Activated naive CD4-positive, alpha-beta T cell treated with Interleukin-2 at 50 U/mL for 16 hours (primary cell): ENCODE data around the gene GYS1.

Source experiments
- DNase-seq: peaks from one replicate; pipeline ENCODE4 v3.0.0-alpha.2; 2020

GYS1 gene

GRCh38 chr19:48962849-48963165 is 30.3 kb downstream of the GYS1 start:
- DNase-seq: no peak

DNA sequence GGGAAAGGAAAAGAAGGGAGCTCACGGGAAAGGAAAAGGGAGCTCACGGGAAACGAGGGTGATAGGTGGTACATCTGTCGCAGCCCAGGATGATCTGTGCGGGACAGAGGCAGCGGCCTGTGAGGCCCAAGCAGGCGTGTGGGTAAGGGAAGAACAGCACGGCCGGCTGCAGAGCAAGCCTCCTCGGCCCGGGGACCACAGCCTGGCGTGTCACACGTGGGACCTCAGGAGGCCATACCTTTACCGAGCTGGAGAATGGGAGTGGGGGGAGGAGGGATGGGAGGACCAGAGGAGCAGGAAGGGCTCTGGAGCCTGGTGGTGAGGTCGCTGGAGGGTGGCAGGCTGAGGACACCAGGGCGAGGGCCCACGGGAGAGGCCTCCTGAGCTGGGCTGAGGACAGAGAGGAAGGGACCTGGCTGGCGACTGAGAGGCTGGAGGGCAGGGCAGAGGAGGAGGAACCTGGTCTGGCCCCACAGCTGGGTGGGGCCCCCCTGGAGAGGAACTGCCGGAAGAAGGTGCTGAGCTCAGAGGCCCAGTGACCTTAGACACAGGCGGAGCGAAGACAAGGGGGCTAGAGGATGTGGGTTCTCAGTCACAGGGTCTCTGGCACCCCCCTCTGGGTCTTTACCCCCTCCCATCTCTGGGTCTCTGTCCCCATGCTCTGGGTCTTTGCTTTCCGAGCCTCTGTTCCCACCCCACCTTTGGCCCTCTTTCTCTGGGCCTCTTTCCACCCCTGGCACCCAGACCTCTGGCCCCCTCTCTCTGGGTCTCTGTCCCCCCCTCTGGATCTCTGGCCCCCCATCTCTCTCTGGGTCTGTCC is 30.9 kb downstream of the GYS1 start:
- peak; percentile 53 for DNase-seq

GRCh38 chr19:48961673-48962028 is 31.5 kb downstream of the GYS1 start:
- DNase-seq: no peak

- DNase-seq: no peak
Observed at GRCh38 chr19:48961051-48961649, 32.0 kb downstream of the GYS1 start.

GRCh38 chr19:48959341-48960239 is 33.5 kb downstream of the GYS1 start:
- no peak for DNase-seq

GRCh38 chr19:48958006-48958405 is 35.1 kb downstream of the GYS1 start:
- no peak for DNase-seq

GRCh38 chr19:48955308-48955958 is 37.7 kb downstream of the GYS1 start:
- no peak for DNase-seq

DNA sequence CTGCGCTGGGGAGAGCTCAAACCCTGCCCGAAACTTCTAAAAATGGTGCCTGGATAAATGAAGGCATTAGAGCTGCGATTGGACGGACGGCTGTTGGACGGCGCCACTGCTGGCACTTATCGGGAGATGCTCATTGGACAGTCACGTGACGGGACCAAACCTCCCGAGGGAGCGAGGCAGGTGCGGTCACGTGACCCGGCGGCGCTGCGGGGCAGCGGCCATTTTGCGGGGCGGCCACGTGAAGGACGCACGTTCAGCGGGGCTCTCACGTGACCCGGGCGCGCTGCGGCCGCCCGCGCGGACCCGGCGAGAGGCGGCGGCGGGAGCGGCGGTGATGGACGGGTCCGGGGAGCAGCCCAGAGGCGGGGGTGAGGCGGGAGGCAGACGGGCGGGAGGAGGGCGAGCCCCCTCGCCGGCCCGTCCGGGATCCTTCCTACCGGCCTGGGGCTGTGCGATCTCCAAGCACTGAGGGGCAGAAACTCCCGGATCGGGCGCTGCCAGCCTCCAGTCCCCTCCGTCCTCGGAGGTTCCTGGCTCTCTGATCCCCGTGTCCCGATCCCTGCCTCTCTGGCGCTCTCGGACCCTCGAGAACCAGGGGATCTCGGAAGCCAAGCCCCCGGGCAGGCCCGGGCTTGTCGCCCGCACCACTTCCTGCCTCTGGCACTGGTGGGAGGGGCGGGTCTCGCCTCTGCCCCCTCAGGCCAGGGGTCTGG is 38.4 kb downstream of the GYS1 start, which contains the start of gene BAX:
Gene BAX, plus strand, starts transcription at position 281 of the 713 bp plus-strand sequence. Its CDS starts 54 bp downstream, at position 335.
- peak; percentile 94 for DNase-seq

DNA sequence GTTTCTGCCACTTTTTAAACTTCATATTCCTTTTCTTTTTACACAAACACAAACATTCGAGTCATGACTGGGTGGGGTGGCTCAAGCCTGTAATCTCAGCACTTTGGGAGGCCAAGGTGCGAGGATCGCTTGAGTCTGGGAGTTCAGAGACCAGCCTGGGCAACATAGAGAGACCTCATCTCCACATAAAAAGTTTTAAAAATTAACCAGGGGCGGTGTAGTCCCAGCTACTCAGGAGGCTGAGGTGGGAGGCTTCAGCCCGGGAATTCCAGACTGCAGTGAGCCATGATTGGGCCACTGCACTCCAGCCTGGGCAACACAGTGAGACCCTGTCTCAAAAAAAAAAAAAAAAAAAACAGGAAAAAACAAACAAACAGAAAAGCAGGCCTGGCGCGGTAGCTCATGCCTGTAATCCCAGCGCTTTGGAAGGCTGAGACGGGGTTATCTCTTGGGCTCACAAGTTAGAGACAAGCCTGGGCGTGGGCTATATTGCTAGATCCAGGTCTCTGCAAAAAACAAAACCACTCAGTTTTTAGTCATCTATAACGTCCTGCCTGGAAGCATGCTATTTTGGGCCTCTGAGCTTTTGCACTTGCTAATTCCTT is 39.0 kb downstream of the GYS1 start:
- DNase-seq: no peak

DNA sequence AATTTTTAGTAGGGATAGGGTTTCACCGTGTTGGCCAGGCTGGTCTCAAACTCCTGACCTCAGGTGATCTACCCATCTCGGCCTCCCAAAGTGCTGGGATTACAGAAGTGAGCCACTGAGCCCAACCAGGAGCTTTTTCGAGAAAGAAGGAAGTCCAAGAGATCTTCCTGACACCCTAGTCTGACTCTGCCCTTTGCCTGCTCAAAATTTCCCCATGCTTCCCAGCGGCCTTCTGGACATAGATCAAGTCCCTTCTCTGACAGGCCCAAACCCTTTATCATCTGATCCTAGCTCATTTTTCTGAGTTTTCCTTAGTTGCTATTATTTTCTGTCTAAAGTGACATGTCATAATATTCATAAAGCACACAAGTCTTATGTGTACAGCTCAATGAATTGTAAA is 40.0 kb downstream of the GYS1 start:
- DNase-seq: no peak

- DNase-seq: no peak
Observed at GRCh38 chr19:48950830-48951519, 42.1 kb downstream of the GYS1 start.

GRCh38 chr19:48950159-48950558 is 43.0 kb downstream of the GYS1 start:
- no peak for DNase-seq

- no peak for DNase-seq
Observed at GRCh38 chr19:48947258-48947542, 45.9 kb downstream of the GYS1 start.

DNA sequence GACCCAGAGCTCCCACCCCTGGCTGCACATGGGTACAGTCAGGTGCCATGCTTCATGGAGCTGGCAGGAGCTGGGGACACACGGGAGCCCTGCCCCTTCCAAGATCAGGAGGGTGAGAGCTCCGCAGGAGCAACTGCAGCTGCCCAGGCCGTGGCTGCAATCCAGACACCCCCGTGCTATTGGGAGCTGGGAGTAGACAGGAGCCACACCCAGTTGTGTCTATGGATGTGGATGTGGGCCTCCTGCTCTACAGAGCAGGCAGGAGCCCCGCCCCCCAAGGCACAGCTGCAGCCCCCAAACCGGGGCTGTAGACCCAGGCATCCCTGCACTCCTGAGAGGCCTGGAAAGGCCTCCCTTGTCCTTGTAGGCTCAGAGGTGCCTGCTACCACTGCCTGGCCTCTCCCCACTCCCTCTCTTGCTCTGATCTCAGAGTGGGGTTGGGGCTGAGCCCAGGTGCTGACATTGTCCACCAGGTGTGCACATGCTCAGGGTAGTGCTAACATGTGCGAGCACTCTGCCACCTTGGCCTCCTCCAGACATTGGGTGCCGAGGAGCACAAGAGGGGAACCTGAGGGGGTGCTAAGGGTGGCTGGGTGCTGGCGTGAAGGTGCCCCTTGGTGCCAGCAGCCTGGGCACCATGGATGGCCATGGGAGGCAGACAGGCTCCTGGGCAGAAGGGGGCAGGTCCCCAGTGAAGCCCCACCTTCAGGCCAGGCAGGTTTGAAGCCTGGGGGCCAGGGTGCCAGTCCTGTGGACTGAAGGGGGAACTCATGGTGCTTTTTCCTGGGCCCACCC is 46.4 kb downstream of the GYS1 start:
- no peak for DNase-seq

- no peak for DNase-seq
Observed at GRCh38 chr19:48945817-48946216, 47.3 kb downstream of the GYS1 start.

DNA sequence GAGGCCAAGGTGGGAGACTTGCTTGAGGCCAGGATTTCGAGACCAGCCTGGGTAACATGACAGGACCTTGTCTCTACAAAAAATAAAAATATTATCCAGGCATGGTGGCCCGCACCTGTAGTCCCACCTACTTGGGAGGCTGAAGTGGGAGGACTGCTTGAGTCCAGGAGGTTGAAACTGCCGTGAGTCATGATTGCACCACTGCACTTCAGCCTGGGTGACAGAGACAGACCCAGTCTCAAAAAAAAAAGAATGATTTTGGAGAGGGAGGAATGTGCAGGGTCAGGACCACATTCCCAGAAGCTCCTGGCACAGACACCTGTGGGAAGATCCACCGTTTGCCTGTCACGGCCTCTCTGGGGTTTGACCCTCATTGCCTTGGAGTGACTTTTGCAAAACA is 47.7 kb downstream of the GYS1 start:
- DNase-seq: no peak

- DNase-seq: no peak
Observed at GRCh38 chr19:48943081-48943480, 50.0 kb downstream of the GYS1 start.

- no peak for DNase-seq
Observed at GRCh38 chr19:48940902-48941301, 52.2 kb downstream of the GYS1 start.

DNA sequence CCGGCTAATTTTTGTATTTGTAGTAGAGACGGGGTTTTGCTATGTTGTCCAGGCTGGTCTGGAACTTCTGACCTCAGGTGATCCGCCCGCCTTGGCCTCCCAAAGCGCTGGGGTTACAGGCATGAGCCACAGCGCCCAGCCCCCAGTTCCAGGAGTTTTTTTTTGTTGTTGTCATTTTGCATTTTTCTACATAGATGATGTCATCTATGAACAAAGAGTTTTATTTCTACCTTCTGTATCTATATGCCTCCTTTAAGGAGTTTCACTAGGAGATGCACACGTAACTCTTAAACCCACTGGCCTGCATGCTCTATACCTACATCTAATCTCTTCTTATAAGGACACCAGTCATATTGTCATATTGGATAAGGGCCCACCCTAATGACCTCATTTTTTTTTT is 54.9 kb downstream of the GYS1 start:
- DNase-seq: no peak

GRCh38 chr19:48935864-48936263 is 57.2 kb downstream of the GYS1 start:
- no peak for DNase-seq

- DNase-seq: no peak
Observed at GRCh38 chr19:48934837-48935236, 58.3 kb downstream of the GYS1 start.
